AG08395 (cell line): ENCODE results near the gene BCL6B.

Source experiments
- DNase-seq: peaks from one replicate; pipeline ENCODE4 v3.0.0; 2012; ENCODE audit warnings: mixed read lengths, low spot score

BCL6B gene

GRCh38 chr17:7060165-7060891, 37.5 kb downstream of the BCL6B start:
- DNase-seq: peak; percentile 41

- no peak for DNase-seq
Measured at GRCh38 chr17:7063518-7064094, 40.8 kb downstream of the BCL6B start.

GRCh38 chr17:7064261-7064660, 41.4 kb downstream of the BCL6B start:
- DNase-seq: no peak

GRCh38 chr17:7067198-7067597, 44.3 kb downstream of the BCL6B start:
- no peak for DNase-seq

DNA sequence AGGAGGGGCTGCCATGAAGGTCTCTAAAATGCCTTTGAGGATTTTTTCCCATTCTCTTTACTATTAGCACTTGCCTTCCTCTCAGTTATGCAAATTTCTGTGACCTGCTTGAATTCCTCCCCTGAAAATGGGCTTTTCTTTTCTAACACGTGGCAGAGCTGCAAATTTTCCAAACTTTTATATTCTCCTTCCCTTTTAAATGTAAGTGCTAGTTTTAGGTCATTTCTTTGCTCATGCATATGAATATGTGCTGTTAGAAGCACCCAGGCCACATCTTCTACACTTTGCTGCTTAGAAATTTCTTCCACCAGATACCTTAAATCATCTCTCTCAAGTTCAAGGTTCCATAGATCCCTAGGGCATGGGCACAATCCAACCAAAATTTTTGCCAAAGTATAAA, 45.4 kb downstream of the BCL6B start:
- DNase-seq: no peak

GRCh38 chr17:7070712-7071111, 47.9 kb downstream of the BCL6B start:
- DNase-seq: no peak

DNA sequence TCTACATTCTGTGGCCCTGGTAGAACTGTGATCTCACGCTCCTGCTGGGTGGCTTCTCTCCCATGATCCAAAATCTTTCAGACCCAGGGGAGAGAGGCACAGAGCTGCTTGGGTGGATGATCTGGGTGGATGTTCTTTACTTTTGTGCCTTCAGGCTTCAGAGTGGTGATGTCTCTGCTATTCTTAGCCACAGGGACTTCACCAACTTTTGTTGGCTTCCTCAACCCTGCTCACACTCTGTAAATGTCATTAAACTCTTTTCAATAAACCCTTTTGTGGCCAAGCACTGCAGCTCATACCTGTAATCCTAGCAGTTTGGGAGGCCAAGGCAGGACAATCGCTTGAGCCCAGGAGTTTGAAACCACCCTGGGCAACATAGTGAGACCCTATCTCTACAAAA, 49.6 kb downstream of the BCL6B start:
- no peak for DNase-seq

GRCh38 chr17:7074931-7075330, 52.1 kb downstream of the BCL6B start:
- no peak for DNase-seq

DNA sequence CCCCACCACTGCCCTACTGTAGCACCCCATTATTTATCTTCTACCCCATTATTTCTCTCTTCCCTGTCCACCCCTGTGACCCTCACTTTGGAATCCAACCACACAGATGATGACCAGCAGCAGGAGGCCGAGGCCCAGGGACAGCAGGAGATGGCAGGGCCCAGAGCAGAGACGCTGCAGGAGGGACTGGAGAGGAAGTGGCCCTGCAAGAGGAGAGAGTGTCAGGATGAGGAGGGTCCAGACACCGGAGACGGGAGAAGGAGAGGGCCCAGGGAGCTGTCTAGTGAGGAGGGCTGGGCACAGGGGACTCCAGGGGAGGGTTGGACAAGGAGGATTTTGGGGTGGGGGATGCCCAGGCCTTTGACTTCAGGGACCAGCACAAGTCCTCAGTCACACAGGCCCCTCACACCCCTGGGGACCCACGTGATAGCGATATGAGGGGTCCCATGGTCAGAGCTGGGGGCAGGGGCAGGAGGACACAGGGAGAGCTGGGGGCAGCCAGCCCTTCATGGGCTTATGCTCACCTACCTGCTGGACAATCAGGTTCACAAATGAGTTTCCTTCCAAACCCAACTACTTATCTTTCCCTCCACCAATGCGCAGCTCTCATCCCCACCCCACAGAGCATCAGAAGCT, 55.2 kb downstream of the BCL6B start:
- no peak for DNase-seq

GRCh38 chr17:7078711-7079110, 55.9 kb downstream of the BCL6B start:
- DNase-seq: no peak
